ENCODE results near the gene CD46. TPM values are rescaled to one million over a fixed set of nuclear protein-coding genes. Genes with fewer than 3 reads are reported as not detected.
"Not testable (repeated sequence)": the region's sequence is repeated elsewhere in the genome, so short reads cannot be mapped to it uniquely, and the experiment has no call there.

Gene CD46
- total and polyA plus RNA-seq, 3 donors from 2014 or later: 80.7 to 130 (median 107) TPM

DNA sequence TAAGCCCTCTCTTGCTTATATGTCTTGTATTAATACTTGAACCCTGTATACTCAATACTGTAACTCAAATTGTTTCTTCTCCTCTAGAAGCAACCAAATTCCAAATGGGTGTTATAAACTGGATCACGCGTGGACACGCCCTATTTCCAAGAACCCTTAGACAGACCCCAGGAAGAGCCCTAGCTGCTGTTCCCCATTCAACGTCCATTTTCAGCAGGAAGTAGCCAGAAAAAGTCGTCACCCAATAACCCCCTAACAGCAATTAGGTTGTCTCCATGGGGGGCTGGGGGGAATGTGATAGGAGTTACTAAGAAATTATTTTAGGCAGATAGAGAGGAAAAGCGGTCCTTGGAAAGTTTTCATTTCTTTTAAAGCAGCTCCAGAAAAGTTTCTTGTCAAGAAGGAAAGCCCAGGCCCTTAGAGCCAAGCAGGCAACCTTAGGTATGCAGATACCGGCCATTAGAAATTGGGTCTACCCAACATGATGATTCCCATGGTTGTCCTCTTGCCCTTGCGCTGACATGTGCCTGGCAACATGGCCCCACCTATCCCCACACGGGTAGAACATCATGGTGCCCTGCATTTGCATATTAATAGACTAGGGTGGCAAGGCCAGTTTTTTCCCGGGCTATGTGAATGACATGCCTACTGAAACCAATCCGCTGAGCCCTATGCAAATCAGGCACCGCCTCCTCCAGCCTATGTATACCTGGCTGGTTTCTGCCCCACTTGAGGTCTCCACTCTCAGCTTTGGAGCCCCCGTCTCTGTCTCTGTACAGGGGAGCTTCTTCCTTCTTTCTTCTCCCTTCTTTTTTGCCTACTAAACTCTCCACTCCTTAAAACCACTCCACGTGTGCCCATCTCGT lies 4.0 kb upstream of the CD46 start:
- H3K4me3 ChIP-seq: no peak overlapping the region
- 70 to 78% methylated on average over 15 of the region's 15 CpGs for WGBS, 2 donors
- H3K27me3 ChIP-seq: no peaks in the 10 kb centered on the region
- no peaks in the 10 kb centered on the region for H3K9me3 ChIP-seq
- H3K36me3 ChIP-seq (ENCODE audit: low read depth, missing control alignments): no peaks in the 10 kb centered on the region
- TF ChIP-seq, protein P1, sequence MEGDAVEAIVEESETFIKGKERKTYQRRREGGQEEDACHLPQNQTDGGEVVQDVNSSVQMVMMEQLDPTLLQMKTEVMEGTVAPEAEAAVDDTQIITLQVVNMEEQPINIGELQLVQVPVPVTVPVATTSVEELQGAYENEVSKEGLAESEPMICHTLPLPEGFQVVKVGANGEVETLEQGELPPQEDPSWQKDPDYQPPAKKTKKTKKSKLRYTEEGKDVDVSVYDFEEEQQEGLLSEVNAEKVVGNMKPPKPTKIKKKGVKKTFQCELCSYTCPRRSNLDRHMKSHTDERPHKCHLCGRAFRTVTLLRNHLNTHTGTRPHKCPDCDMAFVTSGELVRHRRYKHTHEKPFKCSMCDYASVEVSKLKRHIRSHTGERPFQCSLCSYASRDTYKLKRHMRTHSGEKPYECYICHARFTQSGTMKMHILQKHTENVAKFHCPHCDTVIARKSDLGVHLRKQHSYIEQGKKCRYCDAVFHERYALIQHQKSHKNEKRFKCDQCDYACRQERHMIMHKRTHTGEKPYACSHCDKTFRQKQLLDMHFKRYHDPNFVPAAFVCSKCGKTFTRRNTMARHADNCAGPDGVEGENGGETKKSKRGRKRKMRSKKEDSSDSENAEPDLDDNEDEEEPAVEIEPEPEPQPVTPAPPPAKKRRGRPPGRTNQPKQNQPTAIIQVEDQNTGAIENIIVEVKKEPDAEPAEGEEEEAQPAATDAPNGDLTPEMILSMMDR (IDR thresholded peaks at IDR 0.05): no peak
- TF ChIP-seq POLR2A (IDR thresholded peaks at IDR 0.05): no peak
- H3K27ac ChIP-seq: no peak overlapping the region
- peak; percentile 25 for DNase-seq
- H3K4me1 ChIP-seq: peaks cover 5% of the 10 kb centered on the region
- intact Hi-C loops (cut with DNase I; ENCODE audit: low total_unique reads): no loop called here

DNA sequence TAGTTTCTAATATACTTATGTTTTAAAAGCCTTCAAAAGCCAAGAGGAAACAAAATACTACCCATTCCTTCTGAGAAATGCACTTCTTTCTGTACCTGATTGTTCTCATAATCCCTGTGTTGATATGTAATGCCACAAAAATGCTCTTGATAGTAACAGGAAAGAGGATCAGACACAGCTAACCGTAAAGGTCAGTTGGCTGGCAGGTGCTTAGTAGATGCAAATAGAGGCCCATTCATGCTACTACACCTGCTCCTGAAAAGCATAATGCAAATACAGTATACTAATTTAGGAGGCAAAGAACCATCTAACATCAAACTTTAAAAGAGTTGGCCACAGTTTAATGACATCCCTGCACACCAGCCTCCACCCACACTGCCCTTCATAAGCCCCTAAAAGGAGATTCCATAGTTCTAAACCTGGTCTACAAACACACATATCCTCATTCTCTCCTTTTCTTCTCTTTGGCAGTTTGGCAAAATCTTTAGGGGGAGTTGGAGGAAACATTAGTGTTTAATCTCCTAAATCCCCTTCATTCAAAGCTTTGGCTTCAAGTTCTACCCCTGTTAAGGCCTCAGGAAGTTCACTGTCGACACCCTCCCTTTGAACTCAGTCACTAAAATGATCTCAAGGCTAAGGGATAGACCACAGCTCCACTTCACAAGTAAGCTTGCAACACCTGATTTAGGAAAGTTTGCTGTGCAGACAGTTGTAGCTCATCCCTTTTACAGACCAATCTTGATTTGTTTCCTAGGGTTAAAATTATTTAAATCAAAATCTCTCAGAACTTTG lies 2.9 kb upstream of the CD46 start:
- intact Hi-C loops (cut with DNase I; ENCODE audit: low total_unique reads): no loop called here
- H3K36me3 ChIP-seq (ENCODE audit: low read depth, missing control alignments): no peaks in the 10 kb centered on the region
- WGBS, 2 donors: 72 to 74% methylated on average over 2 of the region's 2 CpGs

DNA sequence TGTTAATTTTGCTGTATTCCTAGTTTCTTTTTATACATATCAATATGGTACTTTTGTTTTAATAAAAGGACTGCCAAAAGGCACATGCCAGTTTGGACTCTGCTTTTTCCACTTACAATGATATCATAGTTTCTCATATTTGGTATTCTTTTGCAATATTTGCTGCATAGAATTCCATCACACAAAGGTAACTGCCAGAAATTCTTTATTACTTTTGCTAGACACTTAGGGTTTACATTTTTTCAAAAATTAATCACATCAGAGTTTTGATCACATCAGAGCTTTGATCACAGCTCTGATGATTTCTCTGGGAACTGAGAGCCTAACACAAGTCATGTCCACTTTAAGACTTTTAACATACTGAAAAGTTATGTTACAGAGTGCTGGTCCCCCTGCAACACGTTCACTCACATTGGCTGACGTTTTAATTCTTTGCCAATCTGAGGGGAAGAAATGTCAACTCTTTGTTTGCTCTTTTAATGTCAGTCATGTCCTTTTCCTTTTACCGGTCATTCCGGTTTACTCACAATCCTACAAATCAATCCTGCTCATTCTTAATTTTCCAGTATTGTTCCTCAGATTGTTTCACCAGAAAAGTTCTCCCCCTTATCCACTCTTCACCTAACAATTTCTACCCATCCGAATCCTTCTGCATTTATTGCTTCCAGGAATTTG lies 1.1 kb upstream of the CD46 start:
- WGBS, 2 donors: 28 to 51% methylated on average over 5 of the region's 5 CpGs
- no peak for DNase-seq
- H3K27ac ChIP-seq: peak overlapping the region; percentile 79
- no peak for TF ChIP-seq POLR2A (IDR thresholded peaks at IDR 0.05)
- TF ChIP-seq, protein P1 (IDR thresholded peaks at IDR 0.05): no peak
- peaks cover 29% of the 10 kb centered on the region for H3K4me1 ChIP-seq
- peak overlapping the region; percentile 74 to 92 for H3K4me3 ChIP-seq
- no peaks in the 10 kb centered on the region for H3K27me3 ChIP-seq
- intact Hi-C loops (cut with DNase I; ENCODE audit: low total_unique reads): no loop called here
- no peaks in the 10 kb centered on the region for H3K36me3 ChIP-seq (ENCODE audit: low read depth, missing control alignments)
- H3K9me3 ChIP-seq: no peaks in the 10 kb centered on the region

More for the DNA sequence above, 2.9 kb upstream of the CD46 start:
- no peak overlapping the region for H3K4me3 ChIP-seq
- H3K27me3 ChIP-seq: no peaks in the 10 kb centered on the region
- H3K4me1 ChIP-seq: peaks cover 11% of the 10 kb centered on the region
- no peak for DNase-seq
- TF ChIP-seq, protein P1 (IDR thresholded peaks at IDR 0.05): no peak
- no peak for TF ChIP-seq POLR2A (IDR thresholded peaks at IDR 0.05)
- H3K27ac ChIP-seq: no peak overlapping the region
- H3K9me3 ChIP-seq: no peaks in the 10 kb centered on the region

DNA sequence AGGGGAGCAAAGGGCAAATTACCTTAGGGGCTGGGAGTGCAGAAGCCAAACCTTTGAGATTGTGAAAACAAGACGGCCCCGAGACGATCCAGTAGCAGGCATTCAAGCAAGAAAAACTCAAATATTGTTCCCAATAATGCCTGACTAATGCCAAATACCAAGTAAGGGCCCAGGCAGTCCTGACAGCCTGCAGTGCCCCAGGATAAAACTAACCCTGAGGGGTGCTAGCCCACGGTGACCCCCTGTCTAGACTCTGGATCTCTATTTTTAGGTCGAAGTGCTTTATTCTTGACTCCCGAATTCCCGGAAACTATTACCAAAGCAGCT lies 428 bp upstream of the CD46 start:
- peaks cover 29% of the 10 kb centered on the region for H3K4me1 ChIP-seq
- peak overlapping the region; percentile 79 for H3K27ac ChIP-seq
- DNase-seq; H3K27me3 ChIP-seq; H3K36me3 ChIP-seq (ENCODE audit: low read depth, missing control alignments); H3K9me3 ChIP-seq; intact Hi-C loops (cut with DNase I; ENCODE audit: low total_unique reads): not testable (repeated sequence)
- peak overlapping the region; percentile 74 to 92 for H3K4me3 ChIP-seq
- WGBS, 2 donors: 1 to 5% methylated on average over 7 of the region's 7 CpGs

DNA sequence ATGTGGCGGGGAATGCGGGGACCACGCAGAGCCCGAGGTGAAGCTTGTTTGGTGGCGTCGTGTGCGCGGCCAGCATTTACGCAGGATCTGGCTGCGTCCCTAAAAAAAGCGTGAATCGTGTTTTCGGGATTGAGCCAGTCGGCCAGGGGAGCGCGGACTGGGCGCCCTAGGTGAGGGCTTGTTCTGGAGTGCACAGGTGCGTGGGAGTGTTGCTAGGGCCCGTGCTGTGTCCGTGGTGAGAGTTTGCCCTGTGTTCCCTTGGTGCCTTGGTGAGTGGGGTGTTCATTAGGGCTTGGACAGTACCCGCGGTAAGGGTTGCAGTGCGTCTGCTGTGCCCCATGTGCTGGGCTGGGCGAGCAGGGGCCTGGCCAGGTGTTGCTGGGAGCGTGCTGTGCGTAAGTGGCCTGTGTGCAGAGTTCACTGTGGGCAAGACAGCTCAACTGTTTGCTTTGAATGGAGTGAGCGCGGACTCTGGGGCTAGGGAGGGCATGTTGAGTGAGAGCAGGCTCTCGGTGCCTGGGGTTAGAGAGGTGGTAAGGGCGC lies 673 bp downstream of the CD46 start:
- peak; percentile 55 for DNase-seq

More for the DNA sequence above, 673 bp downstream of the CD46 start:
- H3K4me3 ChIP-seq: peak overlapping the region; percentile 74 to 92
- intact Hi-C loops (cut with DNase I; ENCODE audit: low total_unique reads): no loop called here
- H3K27ac ChIP-seq: peak overlapping the region; percentile 79
- TF ChIP-seq, protein P1 (IDR thresholded peaks at IDR 0.05): no peak
- TF ChIP-seq POLR2A (IDR thresholded peaks at IDR 0.05): no peak
- H3K36me3 ChIP-seq (ENCODE audit: low read depth, missing control alignments): no peaks in the 10 kb centered on the region
- no peaks in the 10 kb centered on the region for H3K27me3 ChIP-seq
- no peaks in the 10 kb centered on the region for H3K9me3 ChIP-seq
- peaks cover 31% of the 10 kb centered on the region for H3K4me1 ChIP-seq
- 1% methylated on average over 26 to 30 of the region's 30 CpGs for WGBS, 2 donors

Measured in testis (tissue), 3 donors.